Measurements from ENCODE around the gene F5.

Gene F5

DNA sequence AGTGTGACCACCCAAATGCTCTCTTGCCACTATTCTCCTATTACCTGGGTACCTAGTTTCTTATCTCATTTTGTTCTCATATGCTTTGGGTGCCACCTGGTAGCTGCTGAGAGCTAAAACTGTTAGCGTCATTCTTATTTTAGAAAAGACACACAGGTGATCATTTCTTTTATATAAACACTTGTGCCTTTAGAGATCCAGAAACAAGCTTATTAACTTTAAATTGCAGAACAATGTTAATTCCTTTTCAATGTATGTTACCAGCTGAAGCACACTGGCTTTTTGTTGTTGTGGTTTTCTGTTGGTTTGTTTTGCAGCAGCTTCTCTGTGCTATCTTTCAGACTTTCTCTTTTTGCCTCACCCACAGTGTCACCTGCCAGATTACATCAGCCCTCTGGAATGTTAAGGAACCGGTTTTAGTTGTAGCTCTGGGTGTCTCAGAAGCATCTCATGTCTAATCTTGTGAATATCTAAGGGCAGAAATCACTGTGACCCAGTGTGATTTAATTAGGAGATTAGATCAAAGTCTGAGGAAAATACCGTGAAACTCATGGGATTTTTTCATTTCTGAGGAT is 57.1 kb downstream of the F5 start:
- Histone ChIP-seq H3K27ac (no peak overlapping the region), H3K4me2 (peak overlapping the region; percentile 47), H3K4me3 (IDR thresholded peaks at IDR 0.05; ENCODE audit: insufficient read depth, low read depth, low read length) (no peak overlapping the region), H3K36me3 (ENCODE audit: insufficient read depth) (no peaks in the 10 kb centered on the region), H3K9ac (no peak overlapping the region), H4K20me1 (ENCODE audit: insufficient read depth) (no peaks in the 10 kb centered on the region), H3K27me3 (ENCODE audit: insufficient read depth, low read depth) (no peaks in the 10 kb centered on the region), H3K79me2 (ENCODE audit: insufficient read depth, low read depth) (no peaks in the 10 kb centered on the region), H3K4me1 (ENCODE audit: low read depth, poor library complexity, severe bottlenecking) (peaks cover 18% of the 10 kb centered on the region), H2AFZ (ENCODE audit: low read depth) (peak overlapping the region; percentile 0; the same call in 1 of the 2 replicates)
- TF ChIP-seq, protein P1, sequence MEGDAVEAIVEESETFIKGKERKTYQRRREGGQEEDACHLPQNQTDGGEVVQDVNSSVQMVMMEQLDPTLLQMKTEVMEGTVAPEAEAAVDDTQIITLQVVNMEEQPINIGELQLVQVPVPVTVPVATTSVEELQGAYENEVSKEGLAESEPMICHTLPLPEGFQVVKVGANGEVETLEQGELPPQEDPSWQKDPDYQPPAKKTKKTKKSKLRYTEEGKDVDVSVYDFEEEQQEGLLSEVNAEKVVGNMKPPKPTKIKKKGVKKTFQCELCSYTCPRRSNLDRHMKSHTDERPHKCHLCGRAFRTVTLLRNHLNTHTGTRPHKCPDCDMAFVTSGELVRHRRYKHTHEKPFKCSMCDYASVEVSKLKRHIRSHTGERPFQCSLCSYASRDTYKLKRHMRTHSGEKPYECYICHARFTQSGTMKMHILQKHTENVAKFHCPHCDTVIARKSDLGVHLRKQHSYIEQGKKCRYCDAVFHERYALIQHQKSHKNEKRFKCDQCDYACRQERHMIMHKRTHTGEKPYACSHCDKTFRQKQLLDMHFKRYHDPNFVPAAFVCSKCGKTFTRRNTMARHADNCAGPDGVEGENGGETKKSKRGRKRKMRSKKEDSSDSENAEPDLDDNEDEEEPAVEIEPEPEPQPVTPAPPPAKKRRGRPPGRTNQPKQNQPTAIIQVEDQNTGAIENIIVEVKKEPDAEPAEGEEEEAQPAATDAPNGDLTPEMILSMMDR (conservative IDR thresholded peaks at IDR 0.05; ENCODE audit: low read depth, low read length), result no peak

DNA sequence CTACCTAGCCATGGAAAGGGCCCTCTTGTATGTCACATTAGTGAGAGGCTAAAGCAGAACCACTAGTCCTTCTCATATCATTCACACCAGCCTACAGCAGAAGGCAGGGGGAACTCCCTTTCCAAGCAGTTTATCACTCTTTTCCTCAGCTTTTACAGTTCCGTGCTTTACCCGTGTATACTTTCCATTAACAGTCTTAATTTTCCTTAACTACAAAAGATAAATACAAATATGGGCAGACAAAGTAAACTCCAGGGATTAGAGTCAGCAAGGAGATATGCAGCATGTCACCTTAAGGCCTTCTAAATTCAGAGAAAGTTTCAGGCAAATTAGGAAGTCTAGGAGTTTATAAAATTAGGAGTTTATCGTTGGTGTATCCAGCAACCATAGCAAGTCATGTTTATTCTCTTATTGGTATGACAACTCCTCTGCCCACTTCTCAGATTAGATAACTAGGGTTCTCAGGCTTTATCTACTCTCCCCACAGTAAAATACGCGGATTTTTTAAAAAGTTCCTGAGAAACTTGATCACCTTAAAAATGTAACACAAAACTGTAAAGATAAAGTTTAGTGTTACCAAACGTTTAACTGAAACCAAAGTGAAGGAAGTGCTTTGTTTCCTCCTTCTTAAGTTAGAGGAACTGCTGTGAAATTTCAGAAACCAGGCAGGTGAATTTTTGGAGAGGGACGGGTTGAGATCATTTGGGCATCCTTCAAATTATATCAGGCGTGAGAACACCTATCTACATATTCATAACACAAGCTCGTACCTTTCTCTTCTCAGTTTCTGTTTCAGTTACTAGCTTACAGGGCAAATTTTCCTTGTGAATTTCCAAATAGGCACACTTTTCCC is 57.8 kb downstream of the F5 start:
- peaks cover 18% of the 10 kb centered on the region for H3K4me1 ChIP-seq (ENCODE audit: low read depth, poor library complexity, severe bottlenecking)
- H3K79me2 ChIP-seq (ENCODE audit: insufficient read depth, low read depth), result no peaks in the 10 kb centered on the region
- no peak overlapping the region for H3K9ac ChIP-seq
- no peaks in the 10 kb centered on the region for H3K27me3 ChIP-seq (ENCODE audit: insufficient read depth, low read depth)
- H3K4me3 ChIP-seq (IDR thresholded peaks at IDR 0.05; ENCODE audit: insufficient read depth, low read depth, low read length), result no peak overlapping the region
- 0 out of 2 replicates have a peak overlapping the region, but pooled peaks have one; percentile 0 for H2AFZ ChIP-seq (ENCODE audit: low read depth)
- TF ChIP-seq, protein P1 (conservative IDR thresholded peaks at IDR 0.05; ENCODE audit: low read depth, low read length), result no peak
- no peaks in the 10 kb centered on the region for H4K20me1 ChIP-seq (ENCODE audit: insufficient read depth)
- H3K4me2 ChIP-seq, result peak overlapping the region; percentile 47
- H3K27ac ChIP-seq, result no peak overlapping the region
- no peaks in the 10 kb centered on the region for H3K36me3 ChIP-seq (ENCODE audit: insufficient read depth)

DNA sequence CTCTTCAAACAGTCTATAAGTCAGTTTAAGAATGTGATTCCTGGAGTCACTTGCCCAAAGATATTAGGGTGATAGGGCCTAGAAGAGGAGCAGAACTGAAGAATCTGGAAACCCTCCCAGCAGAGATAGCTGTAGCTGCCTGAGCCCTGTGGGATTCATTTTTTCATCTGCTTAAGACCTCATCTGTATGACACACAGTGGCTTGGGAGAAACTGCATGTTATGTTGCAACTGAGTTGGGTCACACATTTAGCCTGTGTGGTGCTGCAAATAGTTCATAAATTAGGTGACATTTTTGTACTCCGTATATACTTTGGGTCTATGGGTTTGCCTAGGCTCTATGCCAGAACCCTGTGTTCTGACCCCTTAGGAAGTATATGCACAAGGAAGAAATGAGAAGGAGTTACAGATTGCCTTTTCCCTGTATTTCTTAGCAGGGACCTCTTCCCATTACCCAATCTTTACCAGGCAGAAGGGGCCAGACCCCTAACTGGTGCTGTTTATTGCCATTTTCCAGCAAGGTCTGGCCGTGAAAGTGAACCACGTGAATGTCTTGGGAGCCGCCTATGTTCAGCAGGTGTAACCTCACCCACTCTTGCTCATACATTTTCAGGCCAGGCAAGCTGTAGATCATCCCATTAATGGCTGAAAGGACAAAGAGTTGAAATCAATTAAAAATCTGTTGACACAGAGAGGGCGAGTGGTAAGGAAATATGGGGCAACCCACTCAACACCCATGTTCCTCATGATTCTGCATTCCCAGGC is 58.6 kb downstream of the F5 start:
- no peak overlapping the region for H2AFZ ChIP-seq (ENCODE audit: low read depth)
- H3K27me3 ChIP-seq (ENCODE audit: insufficient read depth, low read depth), result no peaks in the 10 kb centered on the region
- H3K36me3 ChIP-seq (ENCODE audit: insufficient read depth), result no peaks in the 10 kb centered on the region
- no peak overlapping the region for H3K4me3 ChIP-seq (IDR thresholded peaks at IDR 0.05; ENCODE audit: insufficient read depth, low read depth, low read length)
- H3K4me1 ChIP-seq (ENCODE audit: low read depth, poor library complexity, severe bottlenecking), result peaks cover 18% of the 10 kb centered on the region
- no peak overlapping the region for H3K9ac ChIP-seq
- no peaks in the 10 kb centered on the region for H3K79me2 ChIP-seq (ENCODE audit: insufficient read depth, low read depth)
- H3K4me2 ChIP-seq, result no peak overlapping the region
- TF ChIP-seq, protein P1 (conservative IDR thresholded peaks at IDR 0.05; ENCODE audit: low read depth, low read length), result no peak
- H3K27ac ChIP-seq, result no peak overlapping the region
- H4K20me1 ChIP-seq (ENCODE audit: insufficient read depth), result no peaks in the 10 kb centered on the region

DNA sequence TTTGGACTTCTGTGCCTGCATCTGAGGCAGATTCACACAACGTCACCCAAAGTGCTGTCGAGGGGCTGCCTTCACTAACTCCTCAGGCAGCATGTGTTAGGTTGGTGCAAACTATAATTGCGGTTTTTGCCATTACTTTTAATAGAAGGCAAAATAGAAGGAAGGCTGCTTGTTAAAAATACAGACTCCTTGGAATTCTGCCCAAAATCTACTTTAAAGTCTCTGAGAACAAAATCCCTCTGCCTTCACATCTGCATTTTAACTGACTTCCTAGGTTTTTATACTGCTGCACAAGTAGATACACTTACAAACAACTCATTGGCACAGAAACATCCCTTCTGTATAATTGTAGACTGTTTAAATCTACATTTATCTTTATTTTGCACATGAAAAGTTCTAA is 59.3 kb downstream of the F5 start:
- Histone ChIP-seq H3K4me1 (ENCODE audit: low read depth, poor library complexity, severe bottlenecking) (peaks cover 18% of the 10 kb centered on the region), H3K27ac (no peak overlapping the region), H3K79me2 (ENCODE audit: insufficient read depth, low read depth) (no peaks in the 10 kb centered on the region), H3K4me2 (no peak overlapping the region), H3K27me3 (ENCODE audit: insufficient read depth, low read depth) (no peaks in the 10 kb centered on the region), H4K20me1 (ENCODE audit: insufficient read depth) (no peaks in the 10 kb centered on the region), H2AFZ (ENCODE audit: low read depth) (no peak overlapping the region), H3K36me3 (ENCODE audit: insufficient read depth) (no peaks in the 10 kb centered on the region), H3K4me3 (IDR thresholded peaks at IDR 0.05; ENCODE audit: insufficient read depth, low read depth, low read length) (no peak overlapping the region), H3K9ac (no peak overlapping the region)
- TF ChIP-seq, protein P1 (conservative IDR thresholded peaks at IDR 0.05; ENCODE audit: low read depth, low read length), result no peak
